Measurements from ENCODE around the gene COBL.

Gene COBL

DNA sequence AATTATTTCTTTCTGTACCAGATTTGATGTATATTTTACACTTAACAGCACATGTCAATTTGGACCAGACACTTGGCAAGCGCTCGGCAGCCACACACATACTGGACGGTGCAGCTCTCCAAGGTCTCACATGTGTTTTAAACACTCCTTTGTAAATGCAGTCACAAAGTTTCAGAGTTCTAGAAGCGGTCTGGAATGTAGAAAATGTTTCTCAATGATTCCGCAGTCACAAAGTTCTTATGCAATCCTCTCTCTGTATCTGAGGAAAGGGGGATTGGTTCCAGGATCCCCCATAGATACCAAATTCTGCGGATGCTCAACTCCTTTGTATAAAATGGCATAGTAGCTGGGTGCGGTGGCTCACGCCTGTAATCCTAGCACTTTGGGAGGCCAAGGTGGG is 280.9 kb downstream of the COBL start:
- H3K4me3 ChIP-seq (ENCODE audit: low read depth in 1 of 5, low read length in 5 of 5) = no peak overlapping the region
- peaks cover 1 to 15% (median 10%) of the 10 kb centered on the region in 5 donors for H3K4me1 ChIP-seq (ENCODE audit: control insufficient read depth in 5 of 5, insufficient read depth in 5 of 5, low read length in 5 of 5)
- no peaks in the 10 kb centered on the region for H3K9me3 ChIP-seq (ENCODE audit: control insufficient read depth in 5 of 5, low read length in 5 of 5)
- H3K36me3 ChIP-seq (ENCODE audit: control insufficient read depth in 5 of 5, insufficient read depth in 5 of 5, low read length in 5 of 5) = no peaks in the 10 kb centered on the region
- H3K27ac ChIP-seq (ENCODE audit: low read depth, low read length) = no peak overlapping the region
- H3K27me3 ChIP-seq (ENCODE audit: control insufficient read depth in 5 of 5, insufficient read depth in 4 of 5, low read length in 5 of 5) = no peaks in the 10 kb centered on the region
- no peak overlapping the region for H3K9ac ChIP-seq (ENCODE audit: low read length in 5 of 5)

- Histone ChIP-seq H3K9me3 (ENCODE audit: control insufficient read depth in 5 of 5, low read length in 5 of 5) (no peaks in the 10 kb centered on the region), H3K4me3 (ENCODE audit: low read depth in 1 of 5, low read length in 5 of 5) (no peak overlapping the region), H3K36me3 (ENCODE audit: control insufficient read depth in 5 of 5, insufficient read depth in 5 of 5, low read length in 5 of 5) (no peaks in the 10 kb centered on the region), H3K27me3 (ENCODE audit: control insufficient read depth in 5 of 5, insufficient read depth in 4 of 5, low read length in 5 of 5) (no peaks in the 10 kb centered on the region), H3K27ac (ENCODE audit: low read depth, low read length) (no peak overlapping the region), H3K9ac (ENCODE audit: low read length in 5 of 5) (no peak overlapping the region), H3K4me1 (ENCODE audit: control insufficient read depth in 5 of 5, insufficient read depth in 5 of 5, low read length in 5 of 5) (peaks cover 1 to 15% (median 10%) of the 10 kb centered on the region in 5 donors)
Measured at GRCh38 chr7:51034521-51035264, 281.9 kb downstream of the COBL start.

GRCh38 chr7:51033727-51034520 is 282.7 kb downstream of the COBL start:
- no peaks in the 10 kb centered on the region for H3K36me3 ChIP-seq (ENCODE audit: control insufficient read depth in 5 of 5, insufficient read depth in 5 of 5, low read length in 5 of 5)
- no peak overlapping the region for H3K4me3 ChIP-seq (ENCODE audit: low read depth in 1 of 5, low read length in 5 of 5)
- no peaks in the 10 kb centered on the region for H3K9me3 ChIP-seq (ENCODE audit: control insufficient read depth in 5 of 5, low read length in 5 of 5)
- no peak overlapping the region for H3K27ac ChIP-seq (ENCODE audit: low read depth, low read length)
- no peaks in the 10 kb centered on the region for H3K27me3 ChIP-seq (ENCODE audit: control insufficient read depth in 5 of 5, insufficient read depth in 4 of 5, low read length in 5 of 5)
- H3K4me1 ChIP-seq (ENCODE audit: control insufficient read depth in 5 of 5, insufficient read depth in 5 of 5, low read length in 5 of 5) = peaks cover 1 to 15% (median 10%) of the 10 kb centered on the region in 5 donors
- no peak overlapping the region for H3K9ac ChIP-seq (ENCODE audit: low read length in 5 of 5)

DNA sequence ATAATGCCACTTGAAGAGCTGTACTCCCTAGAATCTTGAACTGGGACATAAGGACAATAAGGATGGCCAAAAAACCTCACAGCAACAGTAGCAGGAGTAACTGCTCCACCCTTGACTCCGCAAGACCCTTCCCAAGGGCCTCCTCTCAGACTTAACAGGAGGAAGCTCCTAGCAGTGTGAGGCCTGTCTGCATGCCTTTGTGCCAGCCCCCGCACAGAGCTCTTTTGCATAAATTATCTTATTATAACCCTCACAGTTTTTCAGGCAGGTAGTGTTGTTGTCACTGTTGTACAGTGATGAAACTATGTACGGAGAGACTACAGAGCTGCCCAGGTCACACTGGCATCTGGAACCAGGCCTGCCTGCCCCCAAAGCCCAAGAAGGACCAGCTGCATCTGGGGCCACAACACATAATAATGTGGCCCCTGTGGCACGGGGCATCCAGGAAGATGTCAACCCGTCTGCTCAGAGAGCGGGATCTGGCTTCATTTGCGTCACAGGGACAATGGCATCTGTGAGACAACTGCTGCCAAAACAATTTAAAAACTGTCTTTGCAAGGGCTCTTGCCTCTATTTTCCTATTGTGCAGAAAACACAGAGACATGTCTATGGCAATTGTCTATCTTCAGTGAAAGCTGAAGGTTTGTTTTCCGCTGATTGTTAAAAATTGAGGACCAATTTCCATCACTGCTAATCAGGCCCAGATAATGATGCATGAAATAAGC is 284.7 kb downstream of the COBL start:
- no peak overlapping the region for H3K4me3 ChIP-seq (ENCODE audit: low read depth in 1 of 5, low read length in 5 of 5)

DNA sequence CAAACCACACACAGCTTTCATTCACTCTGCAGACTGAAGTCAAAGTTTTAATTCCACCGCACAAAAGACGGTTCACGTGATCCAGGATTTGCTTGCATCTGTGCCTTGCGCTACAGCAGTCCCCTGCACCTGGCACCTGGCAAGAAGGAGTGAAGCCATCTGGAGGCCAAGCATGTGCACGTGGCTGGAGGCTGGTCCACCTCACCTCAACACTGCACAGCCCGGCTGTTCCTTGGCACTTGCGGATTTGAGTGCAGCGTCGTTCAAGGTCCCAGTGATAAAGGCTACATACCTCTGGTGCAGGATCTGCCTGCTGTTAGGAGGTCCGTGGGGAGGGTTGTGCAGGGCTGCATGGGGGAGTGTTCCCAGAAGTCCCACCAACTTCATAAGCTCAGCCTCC is 285.4 kb downstream of the COBL start:
- no peak overlapping the region for H3K4me3 ChIP-seq (ENCODE audit: low read depth in 1 of 5, low read length in 5 of 5)

More for the DNA sequence above, 284.7 kb downstream of the COBL start:
- H3K9ac ChIP-seq (ENCODE audit: low read length in 5 of 5) = no peak overlapping the region
- H3K36me3 ChIP-seq (ENCODE audit: control insufficient read depth in 5 of 5, insufficient read depth in 5 of 5, low read length in 5 of 5) = no peaks in the 10 kb centered on the region
- no peaks in the 10 kb centered on the region for H3K9me3 ChIP-seq (ENCODE audit: control insufficient read depth in 5 of 5, low read length in 5 of 5)
- H3K27ac ChIP-seq (ENCODE audit: low read depth, low read length) = no peak overlapping the region
- H3K27me3 ChIP-seq (ENCODE audit: control insufficient read depth in 5 of 5, insufficient read depth in 4 of 5, low read length in 5 of 5) = no peaks in the 10 kb centered on the region
- peaks cover 1 to 15% (median 10%) of the 10 kb centered on the region in 5 donors for H3K4me1 ChIP-seq (ENCODE audit: control insufficient read depth in 5 of 5, insufficient read depth in 5 of 5, low read length in 5 of 5)

GRCh38 chr7:51029701-51030191 is 286.9 kb downstream of the COBL start:
- no peak overlapping the region for H3K27ac ChIP-seq (ENCODE audit: low read depth, low read length)
- peaks cover under 1 to 18% (median 14%) of the 10 kb centered on the region in 5 donors for H3K4me1 ChIP-seq (ENCODE audit: control insufficient read depth in 5 of 5, insufficient read depth in 5 of 5, low read length in 5 of 5)
- no peaks in the 10 kb centered on the region for H3K36me3 ChIP-seq (ENCODE audit: control insufficient read depth in 5 of 5, insufficient read depth in 5 of 5, low read length in 5 of 5)
- no peak overlapping the region for H3K4me3 ChIP-seq (ENCODE audit: low read depth in 1 of 5, low read length in 5 of 5)
- no peaks in the 10 kb centered on the region for H3K9me3 ChIP-seq (ENCODE audit: control insufficient read depth in 5 of 5, low read length in 5 of 5)
- no peaks in the 10 kb centered on the region for H3K27me3 ChIP-seq (ENCODE audit: control insufficient read depth in 5 of 5, insufficient read depth in 4 of 5, low read length in 5 of 5)
- H3K9ac ChIP-seq (ENCODE audit: low read length in 5 of 5) = no peak overlapping the region

More for the DNA sequence above, 285.4 kb downstream of the COBL start:
- no peaks in the 10 kb centered on the region for H3K9me3 ChIP-seq (ENCODE audit: control insufficient read depth in 5 of 5, low read length in 5 of 5)
- no peak overlapping the region for H3K9ac ChIP-seq (ENCODE audit: low read length in 5 of 5)
- no peaks in the 10 kb centered on the region for H3K36me3 ChIP-seq (ENCODE audit: control insufficient read depth in 5 of 5, insufficient read depth in 5 of 5, low read length in 5 of 5)
- H3K27me3 ChIP-seq (ENCODE audit: control insufficient read depth in 5 of 5, insufficient read depth in 4 of 5, low read length in 5 of 5) = no peaks in the 10 kb centered on the region
- peaks cover 1 to 15% (median 10%) of the 10 kb centered on the region in 5 donors for H3K4me1 ChIP-seq (ENCODE audit: control insufficient read depth in 5 of 5, insufficient read depth in 5 of 5, low read length in 5 of 5)
- no peak overlapping the region for H3K27ac ChIP-seq (ENCODE audit: low read depth, low read length)

DNA sequence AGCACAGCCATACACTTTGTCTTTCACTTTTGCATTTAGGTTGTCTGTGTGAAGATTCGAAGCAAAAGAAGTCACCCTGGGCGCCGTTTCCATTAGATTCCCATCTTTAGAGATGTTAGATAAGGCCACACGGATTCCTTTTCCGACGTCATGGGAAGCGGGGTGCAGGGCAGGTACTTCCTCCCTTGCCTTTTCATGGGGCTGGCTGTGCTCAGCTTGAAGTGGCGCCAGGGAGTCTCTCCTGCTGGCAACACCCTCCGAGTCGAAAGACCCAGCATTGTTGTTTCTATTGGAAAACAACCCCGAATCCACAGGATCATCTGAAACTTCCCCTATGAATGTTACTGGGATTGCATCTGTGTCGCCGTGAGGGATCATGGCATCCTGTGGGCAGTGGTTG is 287.5 kb downstream of the COBL start:
- Histone ChIP-seq H3K27ac (ENCODE audit: low read depth, low read length) (no peak overlapping the region), H3K4me3 (ENCODE audit: low read depth in 1 of 5, low read length in 5 of 5) (no peak overlapping the region), H3K9me3 (ENCODE audit: control insufficient read depth in 5 of 5, low read length in 5 of 5) (no peaks in the 10 kb centered on the region)

DNA sequence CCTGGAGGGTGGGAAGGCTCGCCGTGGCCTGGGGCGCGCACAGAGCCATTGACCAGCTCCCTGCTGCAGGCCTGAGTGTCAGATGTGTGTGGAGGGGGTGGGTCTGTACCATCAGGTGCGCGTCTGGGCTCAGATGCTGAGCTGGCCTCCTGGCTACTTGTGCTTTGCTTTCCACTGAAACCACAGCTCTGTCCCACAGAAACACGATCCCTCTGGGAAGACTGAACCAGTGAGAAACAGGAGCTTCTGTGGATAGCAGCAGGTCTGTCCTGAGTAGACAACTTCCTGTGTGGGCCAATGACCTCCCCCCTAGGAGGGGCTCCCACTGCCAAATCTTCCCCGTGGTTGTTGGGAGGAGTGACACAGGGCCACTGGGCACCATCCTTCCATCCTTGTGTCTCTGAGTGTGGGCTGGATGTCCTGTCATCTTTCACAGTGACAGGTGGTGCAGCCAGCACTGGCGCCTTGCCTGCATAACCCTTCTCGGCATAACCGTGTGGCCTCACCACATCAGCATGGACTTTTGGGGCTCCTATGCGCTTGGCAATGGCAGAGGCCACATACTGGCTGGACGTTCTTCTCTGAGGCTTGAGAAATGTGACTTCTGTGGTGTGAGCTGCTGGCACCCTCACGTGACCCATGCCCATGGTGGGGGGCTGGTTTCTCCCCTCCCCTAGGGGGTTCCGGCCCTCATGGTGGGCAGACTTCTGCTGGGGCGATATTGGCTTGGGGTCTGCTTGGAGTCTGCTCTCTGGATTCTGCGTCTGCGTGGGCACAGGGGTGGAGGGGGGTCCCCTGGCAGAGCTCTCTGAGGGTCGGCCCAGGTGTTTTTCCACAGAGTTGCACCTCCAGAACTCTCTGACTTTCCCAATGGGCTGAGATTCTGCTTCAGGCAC is 288.4 kb downstream of the COBL start:
- peaks cover 0 to 10% (median 7%) of the 10 kb centered on the region in 5 donors for H3K4me1 ChIP-seq (ENCODE audit: control insufficient read depth in 5 of 5, insufficient read depth in 5 of 5, low read length in 5 of 5)
- no peaks in the 10 kb centered on the region for H3K27me3 ChIP-seq (ENCODE audit: control insufficient read depth in 5 of 5, insufficient read depth in 4 of 5, low read length in 5 of 5)
- no peak overlapping the region for H3K27ac ChIP-seq (ENCODE audit: low read depth, low read length)
- H3K36me3 ChIP-seq (ENCODE audit: control insufficient read depth in 5 of 5, insufficient read depth in 5 of 5, low read length in 5 of 5) = no peaks in the 10 kb centered on the region
- no peak overlapping the region for H3K4me3 ChIP-seq (ENCODE audit: low read depth in 1 of 5, low read length in 5 of 5)
- H3K9ac ChIP-seq (ENCODE audit: low read length in 5 of 5) = no peak overlapping the region
- no peaks in the 10 kb centered on the region for H3K9me3 ChIP-seq (ENCODE audit: control insufficient read depth in 5 of 5, low read length in 5 of 5)

More for the DNA sequence above, 287.5 kb downstream of the COBL start:
- Histone ChIP-seq H3K27me3 (ENCODE audit: control insufficient read depth in 5 of 5, insufficient read depth in 4 of 5, low read length in 5 of 5) (no peaks in the 10 kb centered on the region), H3K36me3 (ENCODE audit: control insufficient read depth in 5 of 5, insufficient read depth in 5 of 5, low read length in 5 of 5) (no peaks in the 10 kb centered on the region), H3K9ac (ENCODE audit: low read length in 5 of 5) (no peak overlapping the region), H3K4me1 (ENCODE audit: control insufficient read depth in 5 of 5, insufficient read depth in 5 of 5, low read length in 5 of 5) (peaks cover 0 to 12% (median 8%) of the 10 kb centered on the region in 5 donors)

Data from subcutaneous abdominal adipose tissue (tissue), 5 donors.